Astrocyte of the spinal cord (primary cell): ENCODE data around the gene TBC1D12.

Experiments
- DNase-seq: peaks from one replicate; pipeline ENCODE4 v3.0.0; 2011; ENCODE audit warnings: low read depth, low spot score
- H3K4me3 ChIP-seq: 2 replicates; pipeline ENCODE4 v1.5.1; 2011; ENCODE audit warnings: low read depth, mild to moderate bottlenecking, low read length, moderate library complexity
- in situ Hi-C: cut with HindIII; loops from 2 replicates; pipeline ENCODE4 v1.10.0; 2017; ENCODE audit warnings: low sequenced_read_pairs
- TF ChIP-seq, protein P1 (sequence below): IDR thresholded peaks from 2 replicates; pipeline ENCODE4 v1.5.1; 2012; ENCODE audit warnings: low read depth, mild to moderate bottlenecking, low read length, inconsistent platforms

Gene TBC1D12

DNA sequence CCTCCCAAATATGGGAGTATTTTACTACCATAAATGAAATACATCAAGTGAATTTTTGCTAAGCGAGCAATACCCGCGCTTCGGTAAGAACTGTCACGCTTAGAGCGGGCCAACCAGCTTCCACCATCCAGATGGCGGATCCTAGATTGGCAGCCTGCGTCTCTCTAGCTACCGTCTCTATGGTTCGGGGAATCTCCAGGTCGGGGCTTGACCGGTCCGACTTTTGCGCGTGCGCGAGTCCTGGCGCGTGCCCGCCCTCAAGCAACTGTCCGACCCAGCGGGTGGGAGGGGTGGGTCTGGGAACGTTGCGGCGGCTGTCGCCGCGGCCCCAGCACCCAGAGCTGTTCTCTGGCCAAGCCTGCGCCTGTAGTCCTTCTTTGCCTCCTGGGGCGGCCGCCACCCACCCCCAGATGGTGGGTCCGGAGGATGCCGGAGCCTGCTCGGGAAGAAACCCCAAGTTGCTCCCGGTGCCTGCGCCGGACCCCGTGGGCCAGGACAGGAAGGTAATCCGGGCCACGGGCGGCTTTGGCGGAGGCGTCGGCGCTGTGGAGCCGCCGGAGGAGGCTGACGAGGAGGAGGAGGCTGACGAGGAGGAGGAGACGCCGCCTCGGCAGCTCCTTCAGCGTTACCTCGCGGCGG is at the start of gene TBC1D12:
TSS of gene TBC1D12 (plus strand) at position 338 of the 639 bp plus-strand sequence. CDS start at position 411, 73 bp downstream.
- TF ChIP-seq, protein P1, sequence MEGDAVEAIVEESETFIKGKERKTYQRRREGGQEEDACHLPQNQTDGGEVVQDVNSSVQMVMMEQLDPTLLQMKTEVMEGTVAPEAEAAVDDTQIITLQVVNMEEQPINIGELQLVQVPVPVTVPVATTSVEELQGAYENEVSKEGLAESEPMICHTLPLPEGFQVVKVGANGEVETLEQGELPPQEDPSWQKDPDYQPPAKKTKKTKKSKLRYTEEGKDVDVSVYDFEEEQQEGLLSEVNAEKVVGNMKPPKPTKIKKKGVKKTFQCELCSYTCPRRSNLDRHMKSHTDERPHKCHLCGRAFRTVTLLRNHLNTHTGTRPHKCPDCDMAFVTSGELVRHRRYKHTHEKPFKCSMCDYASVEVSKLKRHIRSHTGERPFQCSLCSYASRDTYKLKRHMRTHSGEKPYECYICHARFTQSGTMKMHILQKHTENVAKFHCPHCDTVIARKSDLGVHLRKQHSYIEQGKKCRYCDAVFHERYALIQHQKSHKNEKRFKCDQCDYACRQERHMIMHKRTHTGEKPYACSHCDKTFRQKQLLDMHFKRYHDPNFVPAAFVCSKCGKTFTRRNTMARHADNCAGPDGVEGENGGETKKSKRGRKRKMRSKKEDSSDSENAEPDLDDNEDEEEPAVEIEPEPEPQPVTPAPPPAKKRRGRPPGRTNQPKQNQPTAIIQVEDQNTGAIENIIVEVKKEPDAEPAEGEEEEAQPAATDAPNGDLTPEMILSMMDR, result no peak
- in situ Hi-C loops, result no loop called here
- peak within 1 kb of the TSS; percentile 83 for H3K4me3 ChIP-seq
- peak; percentile 97 for DNase-seq

DNA sequence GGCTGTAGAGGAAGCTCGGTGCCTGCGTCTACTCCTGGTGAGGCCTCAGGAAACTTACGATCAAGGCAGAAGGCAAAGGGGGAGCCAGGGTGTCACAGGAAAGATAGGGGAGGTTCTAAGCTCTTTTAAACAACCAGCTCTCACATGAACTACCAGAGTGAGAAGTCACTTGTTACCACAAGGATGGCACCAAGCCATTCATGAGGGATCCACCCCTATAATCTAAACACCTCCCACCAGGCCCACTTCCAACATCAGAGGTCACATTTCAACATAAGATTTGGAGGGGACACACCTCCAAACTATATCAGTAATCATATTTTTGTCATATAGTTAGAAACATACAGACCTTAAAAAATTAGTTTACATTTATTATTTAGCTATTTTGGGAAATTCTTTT is 49.0 kb upstream of the TBC1D12 start:
- in situ Hi-C loops, result no loop called here
- DNase-seq, result peak; percentile 17
- TF ChIP-seq, protein P1, result no peak
- H3K4me3 ChIP-seq, result no peak overlapping the region

DNA sequence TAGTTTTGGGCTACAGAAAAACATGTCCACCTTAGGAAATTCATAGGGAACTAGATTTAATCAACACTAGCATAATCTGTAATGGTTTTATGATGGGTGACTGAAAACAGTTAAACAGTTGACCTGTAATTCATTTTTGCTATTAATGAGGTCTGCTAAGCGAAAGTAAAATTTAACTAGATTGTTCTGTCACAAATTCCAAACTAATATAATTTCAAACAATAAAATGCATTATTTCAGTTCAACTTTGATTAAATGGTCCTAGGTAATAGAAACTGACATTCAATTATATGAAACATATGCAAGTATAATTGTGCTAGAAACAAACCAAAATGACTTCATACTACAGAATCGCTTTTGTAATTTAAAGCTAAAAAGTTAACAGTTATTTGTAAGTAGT is 46.5 kb upstream of the TBC1D12 start:
- in situ Hi-C loops, result no loop called here

DNA sequence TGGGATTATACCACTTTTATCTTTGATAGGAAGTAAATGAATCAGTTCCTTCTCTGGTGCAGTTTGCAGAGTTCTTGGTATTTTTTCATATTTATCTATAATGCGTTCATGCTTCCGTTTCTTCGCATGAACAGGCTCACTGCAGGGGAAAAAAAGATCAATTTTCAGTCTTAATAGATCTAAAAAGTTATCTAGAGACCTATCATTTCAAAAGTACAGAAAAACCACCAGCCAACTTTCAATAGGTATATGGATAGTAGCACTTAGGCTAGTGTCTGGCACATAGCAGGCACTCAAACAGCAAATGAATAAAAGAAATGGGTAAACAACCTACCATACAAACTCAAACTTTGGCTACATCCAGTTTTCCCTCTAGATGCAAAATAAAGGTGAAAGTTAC is 45.1 kb upstream of the TBC1D12 start:
- in situ Hi-C loops, result no loop called here
- no peak overlapping the region for H3K4me3 ChIP-seq
- TF ChIP-seq, protein P1, result no peak
- no peak for DNase-seq

More for the DNA sequence above, 46.5 kb upstream of the TBC1D12 start:
- H3K4me3 ChIP-seq, result no peak overlapping the region
- TF ChIP-seq, protein P1, result no peak
- no peak for DNase-seq

DNA sequence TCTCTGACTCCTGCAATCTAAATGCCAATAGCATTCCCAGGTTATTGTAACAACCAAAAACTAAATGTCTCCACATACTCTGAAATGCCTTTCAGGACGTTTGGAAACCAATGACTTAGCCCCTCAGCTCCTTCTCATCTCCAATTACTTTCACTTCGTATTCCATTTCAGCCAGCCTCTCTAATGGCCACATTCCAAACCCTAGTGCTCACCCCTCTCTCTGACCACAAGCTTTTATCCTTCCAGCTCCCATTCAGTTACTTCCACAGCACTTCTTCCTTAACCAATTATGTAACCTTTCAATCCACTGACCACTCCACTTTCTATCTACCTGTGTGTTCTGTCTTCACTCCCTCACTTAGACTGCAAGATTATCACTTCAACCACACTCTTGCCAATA is 43.9 kb upstream of the TBC1D12 start:
- H3K4me3 ChIP-seq, result peak overlapping the region; percentile 14
- TF ChIP-seq, protein P1, result no peak
- in situ Hi-C loops, result no loop called here
- peak; percentile 95 for DNase-seq

DNA sequence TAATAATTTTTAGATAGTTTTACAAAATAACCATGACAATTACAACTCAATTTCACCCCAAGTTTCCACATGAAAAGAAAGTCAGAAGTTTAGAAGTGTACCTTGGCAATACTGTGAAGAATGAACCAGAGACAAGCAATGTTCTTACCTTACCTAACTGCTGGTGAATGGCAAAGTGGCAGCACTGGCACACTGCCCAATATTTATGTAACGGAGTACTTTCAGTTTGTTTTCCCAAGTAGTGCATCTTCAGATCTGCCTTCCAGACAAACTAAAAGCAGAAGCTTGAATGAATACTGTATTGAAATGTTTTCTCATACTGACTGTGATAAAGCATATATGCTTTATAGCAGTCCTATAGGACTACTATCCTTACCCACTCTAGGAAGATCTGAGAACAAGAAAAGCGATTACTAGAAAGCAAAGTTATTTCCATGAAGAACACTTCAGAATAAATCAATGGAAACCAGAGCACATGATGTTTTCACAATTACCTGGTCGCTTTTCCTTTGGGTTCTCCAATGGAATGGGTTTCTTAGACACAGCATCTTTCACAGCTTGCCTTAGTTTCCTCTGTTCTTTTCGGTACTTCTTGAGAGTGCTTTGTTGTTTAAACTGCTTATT is 41.1 kb upstream of the TBC1D12 start:
- in situ Hi-C loops, result no loop called here
- no peak for DNase-seq
- TF ChIP-seq, protein P1, result no peak
- H3K4me3 ChIP-seq, result peak overlapping the region; percentile 93
